ENCODE measurements around the gene BRDT.

The BRDT gene

GRCh38 chr1:91949356-91949699 lies at the start of gene BRDT:
Gene BRDT, plus strand, starts transcription at chr1:91949401. Its CDS starts 13,354 bp downstream, at chr1:91962755.
- Histone ChIP-seq H3K9me3 (ENCODE audit: control insufficient read depth in 2 of 2, low read length in 2 of 2) (no peaks in the 10 kb centered on the region), H3K27ac (ENCODE audit: low read depth in 2 of 2, low read length in 2 of 2) (peak within 1 kb of the TSS in 1 of 2 donors; percentile 3), H3K4me1 (ENCODE audit: control insufficient read depth in 2 of 2, insufficient read depth in 2 of 2, low read length in 2 of 2) (no peaks in the 10 kb centered on the region), H3K36me3 (ENCODE audit: control insufficient read depth in 2 of 2, insufficient read depth in 2 of 2, low read length in 2 of 2) (no peaks in the 10 kb centered on the region), H3K9ac (ENCODE audit: low read depth in 1 of 2, low read length in 2 of 2) (no peak within 1 kb of the TSS), H3K4me3 (ENCODE audit: low read length in 2 of 2) (no peak within 1 kb of the TSS), H3K27me3 (ENCODE audit: control insufficient read depth in 2 of 2, insufficient read depth in 2 of 2, low read length in 2 of 2) (no peaks in the 10 kb centered on the region)

GRCh38 chr1:91900562-91900961 lies 48.6 kb upstream of the BRDT start:
- Histone ChIP-seq H3K9me3 (ENCODE audit: control insufficient read depth in 2 of 2, low read length in 2 of 2) (no peaks in the 10 kb centered on the region), H3K36me3 (ENCODE audit: control insufficient read depth in 2 of 2, insufficient read depth in 2 of 2, low read length in 2 of 2) (no peaks in the 10 kb centered on the region), H3K27ac (ENCODE audit: low read depth in 2 of 2, low read length in 2 of 2) (no peak overlapping the region), H3K4me3 (ENCODE audit: low read length in 2 of 2) (no peak overlapping the region), H3K27me3 (ENCODE audit: control insufficient read depth in 2 of 2, insufficient read depth in 2 of 2, low read length in 2 of 2) (no peaks in the 10 kb centered on the region), H3K9ac (ENCODE audit: low read depth in 1 of 2, low read length in 2 of 2) (no peak overlapping the region), H3K4me1 (ENCODE audit: control insufficient read depth in 2 of 2, insufficient read depth in 2 of 2, low read length in 2 of 2) (no peaks in the 10 kb centered on the region)

GRCh38 chr1:91901231-91901630 lies 48.0 kb upstream of the BRDT start:
- no peak overlapping the region for H3K27ac ChIP-seq (ENCODE audit: low read depth in 2 of 2, low read length in 2 of 2)

GRCh38 chr1:91912266-91912665 lies 36.9 kb upstream of the BRDT start:
- Histone ChIP-seq H3K4me3 (ENCODE audit: low read length in 2 of 2) (no peak overlapping the region), H3K27me3 (ENCODE audit: control insufficient read depth in 2 of 2, insufficient read depth in 2 of 2, low read length in 2 of 2) (no peaks in the 10 kb centered on the region)

More at GRCh38 chr1:91901231-91901630, 48.0 kb upstream of the BRDT start:
- no peaks in the 10 kb centered on the region for H3K4me1 ChIP-seq (ENCODE audit: control insufficient read depth in 2 of 2, insufficient read depth in 2 of 2, low read length in 2 of 2)
- no peaks in the 10 kb centered on the region for H3K9me3 ChIP-seq (ENCODE audit: control insufficient read depth in 2 of 2, low read length in 2 of 2)
- H3K4me3 ChIP-seq (ENCODE audit: low read length in 2 of 2): no peak overlapping the region
- H3K9ac ChIP-seq (ENCODE audit: low read depth in 1 of 2, low read length in 2 of 2): no peak overlapping the region
- no peaks in the 10 kb centered on the region for H3K36me3 ChIP-seq (ENCODE audit: control insufficient read depth in 2 of 2, insufficient read depth in 2 of 2, low read length in 2 of 2)
- no peaks in the 10 kb centered on the region for H3K27me3 ChIP-seq (ENCODE audit: control insufficient read depth in 2 of 2, insufficient read depth in 2 of 2, low read length in 2 of 2)

GRCh38 chr1:91913018-91913417 lies 36.2 kb upstream of the BRDT start:
- Histone ChIP-seq H3K9ac (ENCODE audit: low read depth in 1 of 2, low read length in 2 of 2) (no peak overlapping the region), H3K36me3 (ENCODE audit: control insufficient read depth in 2 of 2, insufficient read depth in 2 of 2, low read length in 2 of 2) (no peaks in the 10 kb centered on the region), H3K4me1 (ENCODE audit: control insufficient read depth in 2 of 2, insufficient read depth in 2 of 2, low read length in 2 of 2) (no peaks in the 10 kb centered on the region), H3K4me3 (ENCODE audit: low read length in 2 of 2) (no peak overlapping the region), H3K9me3 (ENCODE audit: control insufficient read depth in 2 of 2, low read length in 2 of 2) (no peaks in the 10 kb centered on the region), H3K27ac (ENCODE audit: low read depth in 2 of 2, low read length in 2 of 2) (no peak overlapping the region), H3K27me3 (ENCODE audit: control insufficient read depth in 2 of 2, insufficient read depth in 2 of 2, low read length in 2 of 2) (no peaks in the 10 kb centered on the region)

More at GRCh38 chr1:91912266-91912665, 36.9 kb upstream of the BRDT start:
- H3K4me1 ChIP-seq (ENCODE audit: control insufficient read depth in 2 of 2, insufficient read depth in 2 of 2, low read length in 2 of 2): no peaks in the 10 kb centered on the region
- no peaks in the 10 kb centered on the region for H3K36me3 ChIP-seq (ENCODE audit: control insufficient read depth in 2 of 2, insufficient read depth in 2 of 2, low read length in 2 of 2)
- no peak overlapping the region for H3K9ac ChIP-seq (ENCODE audit: low read depth in 1 of 2, low read length in 2 of 2)
- no peaks in the 10 kb centered on the region for H3K9me3 ChIP-seq (ENCODE audit: control insufficient read depth in 2 of 2, low read length in 2 of 2)
- H3K27ac ChIP-seq (ENCODE audit: low read depth in 2 of 2, low read length in 2 of 2): no peak overlapping the region

- Histone ChIP-seq H3K9ac (ENCODE audit: low read depth in 1 of 2, low read length in 2 of 2) (no peak overlapping the region), H3K27me3 (ENCODE audit: control insufficient read depth in 2 of 2, insufficient read depth in 2 of 2, low read length in 2 of 2) (no peaks in the 10 kb centered on the region), H3K9me3 (ENCODE audit: control insufficient read depth in 2 of 2, low read length in 2 of 2) (no peaks in the 10 kb centered on the region), H3K4me3 (ENCODE audit: low read length in 2 of 2) (no peak overlapping the region), H3K27ac (ENCODE audit: low read depth in 2 of 2, low read length in 2 of 2) (no peak overlapping the region), H3K36me3 (ENCODE audit: control insufficient read depth in 2 of 2, insufficient read depth in 2 of 2, low read length in 2 of 2) (no peaks in the 10 kb centered on the region), H3K4me1 (ENCODE audit: control insufficient read depth in 2 of 2, insufficient read depth in 2 of 2, low read length in 2 of 2) (no peaks in the 10 kb centered on the region)
Observed at GRCh38 chr1:91916046-91916445, 33.2 kb upstream of the BRDT start.

GRCh38 chr1:91916811-91917460 lies 32.3 kb upstream of the BRDT start:
- H3K27me3 ChIP-seq (ENCODE audit: control insufficient read depth in 2 of 2, insufficient read depth in 2 of 2, low read length in 2 of 2): no peaks in the 10 kb centered on the region
- no peaks in the 10 kb centered on the region for H3K9me3 ChIP-seq (ENCODE audit: control insufficient read depth in 2 of 2, low read length in 2 of 2)
- H3K4me3 ChIP-seq (ENCODE audit: low read length in 2 of 2): no peak overlapping the region
- H3K27ac ChIP-seq (ENCODE audit: low read depth in 2 of 2, low read length in 2 of 2): no peak overlapping the region
- H3K9ac ChIP-seq (ENCODE audit: low read depth in 1 of 2, low read length in 2 of 2): no peak overlapping the region
- H3K36me3 ChIP-seq (ENCODE audit: control insufficient read depth in 2 of 2, insufficient read depth in 2 of 2, low read length in 2 of 2): no peaks in the 10 kb centered on the region
- H3K4me1 ChIP-seq (ENCODE audit: control insufficient read depth in 2 of 2, insufficient read depth in 2 of 2, low read length in 2 of 2): no peaks in the 10 kb centered on the region

- Histone ChIP-seq H3K4me1 (ENCODE audit: control insufficient read depth in 2 of 2, insufficient read depth in 2 of 2, low read length in 2 of 2) (no peaks in the 10 kb centered on the region), H3K9me3 (ENCODE audit: control insufficient read depth in 2 of 2, low read length in 2 of 2) (no peaks in the 10 kb centered on the region), H3K36me3 (ENCODE audit: control insufficient read depth in 2 of 2, insufficient read depth in 2 of 2, low read length in 2 of 2) (no peaks in the 10 kb centered on the region), H3K4me3 (ENCODE audit: low read length in 2 of 2) (no peak overlapping the region), H3K9ac (ENCODE audit: low read depth in 1 of 2, low read length in 2 of 2) (no peak overlapping the region), H3K27me3 (ENCODE audit: control insufficient read depth in 2 of 2, insufficient read depth in 2 of 2, low read length in 2 of 2) (no peaks in the 10 kb centered on the region), H3K27ac (ENCODE audit: low read depth in 2 of 2, low read length in 2 of 2) (no peak overlapping the region)
Observed at GRCh38 chr1:91919962-91920361, 29.2 kb upstream of the BRDT start.

GRCh38 chr1:91924146-91924545 lies 25.1 kb upstream of the BRDT start:
- Histone ChIP-seq H3K9ac (ENCODE audit: low read depth in 1 of 2, low read length in 2 of 2) (no peak overlapping the region), H3K27ac (ENCODE audit: low read depth in 2 of 2, low read length in 2 of 2) (no peak overlapping the region), H3K4me1 (ENCODE audit: control insufficient read depth in 2 of 2, insufficient read depth in 2 of 2, low read length in 2 of 2) (no peaks in the 10 kb centered on the region)

GRCh38 chr1:91925644-91926435 lies 23.4 kb upstream of the BRDT start:
- no peaks in the 10 kb centered on the region for H3K27me3 ChIP-seq (ENCODE audit: control insufficient read depth in 2 of 2, insufficient read depth in 2 of 2, low read length in 2 of 2)
- no peaks in the 10 kb centered on the region for H3K36me3 ChIP-seq (ENCODE audit: control insufficient read depth in 2 of 2, insufficient read depth in 2 of 2, low read length in 2 of 2)
- no peak overlapping the region for H3K27ac ChIP-seq (ENCODE audit: low read depth in 2 of 2, low read length in 2 of 2)
- H3K9ac ChIP-seq (ENCODE audit: low read depth in 1 of 2, low read length in 2 of 2): no peak overlapping the region
- H3K4me1 ChIP-seq (ENCODE audit: control insufficient read depth in 2 of 2, insufficient read depth in 2 of 2, low read length in 2 of 2): no peaks in the 10 kb centered on the region
- H3K4me3 ChIP-seq (ENCODE audit: low read length in 2 of 2): no peak overlapping the region
- H3K9me3 ChIP-seq (ENCODE audit: control insufficient read depth in 2 of 2, low read length in 2 of 2): no peaks in the 10 kb centered on the region

More at GRCh38 chr1:91924146-91924545, 25.1 kb upstream of the BRDT start:
- no peaks in the 10 kb centered on the region for H3K36me3 ChIP-seq (ENCODE audit: control insufficient read depth in 2 of 2, insufficient read depth in 2 of 2, low read length in 2 of 2)
- no peaks in the 10 kb centered on the region for H3K27me3 ChIP-seq (ENCODE audit: control insufficient read depth in 2 of 2, insufficient read depth in 2 of 2, low read length in 2 of 2)
- no peaks in the 10 kb centered on the region for H3K9me3 ChIP-seq (ENCODE audit: control insufficient read depth in 2 of 2, low read length in 2 of 2)
- no peak overlapping the region for H3K4me3 ChIP-seq (ENCODE audit: low read length in 2 of 2)

Measured in mucosa of rectum (tissue), 2 donors.